ENCODE data around the gene CRMP1. TPM values are rescaled to one million over a fixed set of nuclear protein-coding genes. Genes with fewer than 3 reads are reported as not detected.

CRMP1 gene
- total RNA-seq, 1 experiment from 2014 or later = not detected

DNA sequence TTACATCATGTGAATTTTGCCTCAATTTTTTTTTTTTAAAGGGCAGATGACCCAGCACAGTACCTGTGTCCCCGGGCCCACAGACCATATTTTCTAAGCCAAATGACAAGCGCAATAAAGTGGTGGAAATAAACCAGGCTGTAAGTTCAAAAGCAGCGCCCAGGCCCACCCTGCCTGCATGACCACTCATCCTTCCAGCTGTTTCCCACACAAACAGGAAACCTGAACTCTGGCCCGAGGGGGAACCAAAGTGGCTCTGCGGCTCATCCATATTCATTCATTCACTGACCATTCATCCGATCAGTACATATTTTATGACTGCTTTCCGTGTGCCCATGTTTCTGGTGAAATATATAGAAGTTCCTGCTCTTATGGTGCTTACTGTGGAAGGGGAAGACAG lies 33.7 kb upstream of the CRMP1 start:
- ChIA-PET POLR2A (ENCODE audit: unreplicated experiment) (no interaction called here), CTCF (no interaction called here)
- Histone ChIP-seq H3K4me3 (no peak overlapping the region), H3K27me3 (ENCODE audit: insufficient read depth, low read depth) (peaks cover 71% of the 10 kb centered on the region), H3K4me1 (replicated peaks; ENCODE audit: insufficient read depth) (no peaks in the 10 kb centered on the region), H3K4me2 (no peak overlapping the region), H3K79me2 (ENCODE audit: low read depth) (no peaks in the 10 kb centered on the region), H3K9me3 (ENCODE audit: insufficient read depth, low read depth) (no peaks in the 10 kb centered on the region), H3K9me2 (ENCODE audit: insufficient read depth) (no peaks in the 10 kb centered on the region), H4K20me1 (ENCODE audit: insufficient read depth) (no peaks in the 10 kb centered on the region), H3F3A (ENCODE audit: insufficient read depth, low read depth) (no peaks in the 10 kb centered on the region), H3K27ac (no peak overlapping the region), H3K36me3 (ENCODE audit: low read depth) (no peaks in the 10 kb centered on the region), H2AFZ (no peak overlapping the region)
- TF ChIP-seq CTCF (conservative IDR thresholded peaks at IDR 0.05) = no peak
- no peak for TF ChIP-seq EZH2 (IDR thresholded peaks at IDR 0.05; ENCODE audit: low read depth)
- no peak for DNase-seq
- no TSS peak for BruUV-seq (replicated peaks)
- intact Hi-C loops (cut with micrococcal nuclease; ENCODE audit: unreplicated experiment) = no loop called here

DNA sequence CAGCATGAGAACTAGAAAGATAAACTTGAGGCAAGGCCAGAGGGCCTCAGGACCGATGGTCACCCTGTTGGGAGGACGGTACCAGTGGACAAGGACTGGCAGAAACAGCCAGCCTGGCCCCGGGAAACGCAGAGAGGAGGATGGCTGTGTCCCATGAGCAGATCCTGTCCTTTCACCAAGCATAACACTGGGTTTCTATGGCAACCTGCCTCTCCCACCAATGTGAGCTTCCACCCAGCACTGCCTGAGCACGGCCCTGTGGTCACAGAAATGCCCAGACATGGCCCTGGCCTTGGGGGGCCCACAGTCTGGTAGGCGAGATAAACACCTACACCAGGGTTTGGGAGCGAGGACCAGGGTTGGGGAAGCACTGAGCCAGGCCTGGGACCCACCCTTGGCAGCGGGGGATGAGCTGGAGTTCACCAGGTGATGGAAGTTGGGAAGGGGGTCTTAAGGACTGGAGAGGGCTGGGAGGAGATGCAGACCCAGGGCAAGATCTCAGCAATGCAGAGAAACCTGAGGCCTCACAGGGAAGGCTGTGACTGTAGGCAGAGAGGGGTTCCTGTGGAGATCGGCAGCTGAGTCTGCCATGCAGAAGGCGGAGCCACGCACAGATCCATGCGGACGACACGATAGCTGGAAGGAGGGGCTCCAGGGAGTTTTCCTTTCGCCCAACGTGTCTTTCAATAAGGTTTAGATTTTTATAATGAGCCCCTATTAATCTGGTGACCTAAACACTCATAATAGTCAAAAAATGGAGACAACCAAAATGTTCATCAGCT lies 32.7 kb upstream of the CRMP1 start:
- Histone ChIP-seq H2AFZ (no peak overlapping the region), H3K9me2 (ENCODE audit: insufficient read depth) (no peaks in the 10 kb centered on the region), H3K4me3 (no peak overlapping the region), H3K9me3 (ENCODE audit: insufficient read depth, low read depth) (no peaks in the 10 kb centered on the region), H3K27me3 (ENCODE audit: insufficient read depth, low read depth) (peaks cover 72% of the 10 kb centered on the region), H4K20me1 (ENCODE audit: insufficient read depth) (no peaks in the 10 kb centered on the region), H3K36me3 (ENCODE audit: low read depth) (no peaks in the 10 kb centered on the region), H3K4me2 (no peak overlapping the region), H3K27ac (no peak overlapping the region), H3K79me2 (ENCODE audit: low read depth) (no peaks in the 10 kb centered on the region), H3F3A (ENCODE audit: insufficient read depth, low read depth) (no peaks in the 10 kb centered on the region), H3K4me1 (replicated peaks; ENCODE audit: insufficient read depth) (no peaks in the 10 kb centered on the region)
- intact Hi-C loops (cut with micrococcal nuclease; ENCODE audit: unreplicated experiment) = no loop called here
- CTCF ChIA-PET = no interaction called here
- POLR2A ChIA-PET (ENCODE audit: unreplicated experiment) = no interaction called here
- BruUV-seq (replicated peaks) = no TSS peak
- no peak for DNase-seq
- no peak for TF ChIP-seq EZH2 (IDR thresholded peaks at IDR 0.05; ENCODE audit: low read depth)
- no peak for TF ChIP-seq CTCF (conservative IDR thresholded peaks at IDR 0.05)

GRCh38 chr4:5924461-5925125 lies 31.7 kb upstream of the CRMP1 start:
- H3K4me1 ChIP-seq (replicated peaks; ENCODE audit: insufficient read depth) = no peaks in the 10 kb centered on the region
- H3K9me3 ChIP-seq (ENCODE audit: insufficient read depth, low read depth) = no peaks in the 10 kb centered on the region
- POLR2A ChIA-PET (ENCODE audit: unreplicated experiment) = no interaction called here
- H2AFZ ChIP-seq = no peak overlapping the region
- H3K4me3 ChIP-seq = no peak overlapping the region
- no peak overlapping the region for H3K4me2 ChIP-seq
- peaks cover 67% of the 10 kb centered on the region for H3K27me3 ChIP-seq (ENCODE audit: insufficient read depth, low read depth)
- TF ChIP-seq CTCF (conservative IDR thresholded peaks at IDR 0.05) = no peak
- TF ChIP-seq EZH2 (IDR thresholded peaks at IDR 0.05; ENCODE audit: low read depth) = no peak
- H3K27ac ChIP-seq = no peak overlapping the region
- no peaks in the 10 kb centered on the region for H3K79me2 ChIP-seq (ENCODE audit: low read depth)
- BruUV-seq (replicated peaks) = no TSS peak
- intact Hi-C loops (cut with micrococcal nuclease; ENCODE audit: unreplicated experiment) = no loop called here
- no peaks in the 10 kb centered on the region for H3F3A ChIP-seq (ENCODE audit: insufficient read depth, low read depth)
- H3K9me2 ChIP-seq (ENCODE audit: insufficient read depth) = no peaks in the 10 kb centered on the region
- CTCF ChIA-PET = no interaction called here
- DNase-seq = no peak
- no peaks in the 10 kb centered on the region for H3K36me3 ChIP-seq (ENCODE audit: low read depth)
- H4K20me1 ChIP-seq (ENCODE audit: insufficient read depth) = no peaks in the 10 kb centered on the region

Data from PC-9 (cell line).